ENCODE results near the gene IL4. TPM values are rescaled to one million over a fixed set of nuclear protein-coding genes. Genes with fewer than 3 reads are reported as not detected.

IL4 gene
- polyA plus RNA-seq, 1 experiment = not detected

DNA sequence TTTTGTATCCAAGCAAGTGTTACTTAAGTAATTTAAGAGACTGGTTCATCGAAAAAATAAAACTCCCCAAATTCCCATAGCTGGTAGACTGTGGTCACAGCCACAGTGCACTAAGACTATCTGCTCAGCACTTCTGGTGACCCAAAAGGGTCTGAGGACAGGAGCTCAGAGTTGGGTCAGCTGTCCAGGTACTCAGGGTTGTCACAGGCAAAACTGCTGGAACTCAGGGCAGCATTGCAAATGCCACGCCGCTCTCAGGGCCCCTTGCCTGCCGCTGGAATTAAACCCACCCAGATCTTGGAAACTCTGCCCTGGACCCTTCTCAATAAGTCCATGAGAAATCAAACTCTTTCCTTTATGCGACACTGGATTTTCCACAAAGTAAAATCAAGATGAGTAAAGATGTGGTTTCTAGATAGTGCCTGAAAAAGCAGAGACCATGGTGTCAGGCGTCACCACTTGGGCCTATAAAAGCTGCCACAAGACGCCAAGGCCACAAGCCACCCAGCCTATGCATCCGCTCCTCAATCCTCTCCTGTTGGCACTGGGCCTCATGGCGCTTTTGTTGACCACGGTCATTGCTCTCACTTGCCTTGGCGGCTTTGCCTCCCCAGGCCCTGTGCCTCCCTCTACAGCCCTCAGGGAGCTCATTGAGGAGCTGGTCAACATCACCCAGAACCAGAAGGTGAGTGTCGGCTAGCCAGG lies 16.0 kb upstream of the IL4 start, which contains the start of gene IL13:
Gene IL13 (plus strand): TSS at position 498 of the 705 bp plus-strand sequence. CDS start 14 bp downstream, at position 512.
- Histone ChIP-seq H3K4me3 (ENCODE audit: low read depth, low read length) (no peak within 1 kb of the TSS), H3K36me3 (ENCODE audit: control insufficient read depth, insufficient read depth, low read length) (no peaks in the 10 kb centered on the region), H3K27me3 (ENCODE audit: control insufficient read depth, insufficient read depth, low read length) (no peaks in the 10 kb centered on the region)
- TF ChIP-seq, protein P1, sequence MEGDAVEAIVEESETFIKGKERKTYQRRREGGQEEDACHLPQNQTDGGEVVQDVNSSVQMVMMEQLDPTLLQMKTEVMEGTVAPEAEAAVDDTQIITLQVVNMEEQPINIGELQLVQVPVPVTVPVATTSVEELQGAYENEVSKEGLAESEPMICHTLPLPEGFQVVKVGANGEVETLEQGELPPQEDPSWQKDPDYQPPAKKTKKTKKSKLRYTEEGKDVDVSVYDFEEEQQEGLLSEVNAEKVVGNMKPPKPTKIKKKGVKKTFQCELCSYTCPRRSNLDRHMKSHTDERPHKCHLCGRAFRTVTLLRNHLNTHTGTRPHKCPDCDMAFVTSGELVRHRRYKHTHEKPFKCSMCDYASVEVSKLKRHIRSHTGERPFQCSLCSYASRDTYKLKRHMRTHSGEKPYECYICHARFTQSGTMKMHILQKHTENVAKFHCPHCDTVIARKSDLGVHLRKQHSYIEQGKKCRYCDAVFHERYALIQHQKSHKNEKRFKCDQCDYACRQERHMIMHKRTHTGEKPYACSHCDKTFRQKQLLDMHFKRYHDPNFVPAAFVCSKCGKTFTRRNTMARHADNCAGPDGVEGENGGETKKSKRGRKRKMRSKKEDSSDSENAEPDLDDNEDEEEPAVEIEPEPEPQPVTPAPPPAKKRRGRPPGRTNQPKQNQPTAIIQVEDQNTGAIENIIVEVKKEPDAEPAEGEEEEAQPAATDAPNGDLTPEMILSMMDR (IDR thresholded peaks at IDR 0.05; ENCODE audit: insufficient read depth, low read depth, low read length) = no peak
- POLR2A ChIA-PET = no interaction called here
- CTCF ChIA-PET = interaction anchor here (0.6 to 2.9 kb wide), 3 partner anchors 58 to 165 kb away, joined by 3 to 7 read pairs (median 3); no protein-coding TSS in a partner anchor
- DNase-seq (ENCODE audit: low read depth) = no peak

DNA sequence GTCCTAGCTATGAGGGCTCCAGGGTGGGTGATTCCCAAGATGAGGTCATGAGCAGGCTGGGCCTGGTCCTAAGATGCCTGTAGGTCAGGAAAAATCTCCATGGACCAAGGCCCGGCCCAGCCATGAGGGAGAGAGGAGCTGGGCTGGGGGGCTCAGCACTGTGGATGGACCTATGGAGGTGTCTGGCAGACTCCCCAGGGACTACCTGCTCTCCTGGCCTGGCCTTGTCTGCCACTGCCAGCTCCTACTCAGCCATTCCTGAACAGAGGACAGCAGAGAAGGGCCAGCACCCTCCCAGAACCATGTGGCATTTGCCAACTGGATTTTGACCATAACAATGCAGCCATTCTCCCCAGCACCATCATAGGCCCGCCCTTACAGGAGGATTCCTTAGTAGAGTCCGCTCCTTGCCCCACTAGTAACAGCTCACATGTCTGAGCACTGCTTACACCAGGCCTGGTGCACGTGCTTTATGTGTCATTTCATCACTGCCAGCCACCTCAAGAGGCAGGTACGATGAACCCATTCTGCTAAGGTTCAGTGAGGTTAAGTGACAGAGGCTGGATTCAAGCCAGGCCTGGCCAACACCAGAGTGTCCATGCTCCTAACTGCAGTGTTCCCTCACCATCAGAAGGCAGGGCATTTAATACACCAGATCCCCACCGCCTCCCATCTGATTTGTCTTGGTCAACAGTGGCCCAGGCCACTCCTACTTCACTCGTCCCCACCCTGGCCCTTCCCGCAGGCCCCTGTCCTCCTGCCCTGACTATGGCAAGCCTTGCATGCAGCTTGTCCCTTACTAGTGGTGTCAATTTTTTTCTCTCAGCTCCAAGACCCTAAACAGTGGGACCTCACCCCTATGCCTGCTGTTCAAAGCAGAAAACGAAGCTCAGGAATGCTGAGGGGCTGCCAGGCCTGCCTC lies 15.1 kb upstream of the IL4 start:
- Histone ChIP-seq H3K36me3 (ENCODE audit: control insufficient read depth, insufficient read depth, low read length) (no peaks in the 10 kb centered on the region), H3K27me3 (ENCODE audit: control insufficient read depth, insufficient read depth, low read length) (no peaks in the 10 kb centered on the region), H3K4me3 (ENCODE audit: low read depth, low read length) (no peak overlapping the region)
- ChIA-PET POLR2A (no interaction called here), CTCF (interaction anchor here (1.1 to 2.9 kb wide), 2 partner anchors 57 to 161 kb away, joined by 3 to 7 read pairs; no protein-coding TSS in a partner anchor)
- DNase-seq (ENCODE audit: low read depth) = no peak
- TF ChIP-seq, protein P1 (IDR thresholded peaks at IDR 0.05; ENCODE audit: insufficient read depth, low read depth, low read length) = no peak

DNA sequence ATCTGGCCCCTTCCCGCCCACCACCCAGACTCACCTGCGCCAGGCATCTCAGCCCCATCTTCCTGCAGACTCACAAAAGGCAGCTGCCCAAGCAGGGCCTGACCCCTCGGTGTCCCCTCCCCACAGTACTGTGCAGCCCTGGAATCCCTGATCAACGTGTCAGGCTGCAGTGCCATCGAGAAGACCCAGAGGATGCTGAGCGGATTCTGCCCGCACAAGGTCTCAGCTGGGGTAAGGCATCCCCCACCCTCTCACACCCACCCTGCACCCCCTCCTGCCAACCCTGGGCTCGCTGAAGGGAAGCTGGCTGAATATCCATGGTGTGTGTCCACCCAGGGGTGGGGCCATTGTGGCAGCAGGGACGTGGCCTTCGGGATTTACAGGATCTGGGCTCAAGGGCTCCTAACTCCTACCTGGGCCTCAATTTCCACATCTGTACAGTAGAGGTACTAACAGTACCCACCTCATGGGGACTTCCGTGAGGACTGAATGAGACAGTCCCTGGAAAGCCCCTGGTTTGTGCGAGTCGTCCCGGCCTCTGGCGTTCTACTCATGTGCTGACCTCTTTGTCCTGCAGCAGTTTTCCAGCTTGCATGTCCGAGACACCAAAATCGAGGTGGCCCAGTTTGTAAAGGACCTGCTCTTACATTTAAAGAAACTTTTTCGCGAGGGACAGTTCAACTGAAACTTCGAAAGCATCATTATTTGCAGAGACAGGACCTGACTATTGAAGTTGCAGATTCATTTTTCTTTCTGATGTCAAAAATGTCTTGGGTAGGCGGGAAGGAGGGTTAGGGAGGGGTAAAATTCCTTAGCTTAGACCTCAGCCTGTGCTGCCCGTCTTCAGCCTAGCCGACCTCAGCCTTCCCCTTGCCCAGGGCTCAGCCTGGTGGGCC lies 13.9 kb upstream of the IL4 start:
- Histone ChIP-seq H3K36me3 (ENCODE audit: control insufficient read depth, insufficient read depth, low read length) (no peaks in the 10 kb centered on the region), H3K27me3 (ENCODE audit: control insufficient read depth, insufficient read depth, low read length) (no peaks in the 10 kb centered on the region), H3K4me3 (ENCODE audit: low read depth, low read length) (no peak overlapping the region)
- POLR2A ChIA-PET = no interaction called here
- TF ChIP-seq, protein P1 (IDR thresholded peaks at IDR 0.05; ENCODE audit: insufficient read depth, low read depth, low read length) = no peak
- CTCF ChIA-PET = interaction anchor here (0.7 to 1.9 kb wide), 3 partner anchors 18 to 160 kb away, joined by 3 to 5 read pairs (median 3); no protein-coding TSS in a partner anchor
- no peak for DNase-seq (ENCODE audit: low read depth)

DNA sequence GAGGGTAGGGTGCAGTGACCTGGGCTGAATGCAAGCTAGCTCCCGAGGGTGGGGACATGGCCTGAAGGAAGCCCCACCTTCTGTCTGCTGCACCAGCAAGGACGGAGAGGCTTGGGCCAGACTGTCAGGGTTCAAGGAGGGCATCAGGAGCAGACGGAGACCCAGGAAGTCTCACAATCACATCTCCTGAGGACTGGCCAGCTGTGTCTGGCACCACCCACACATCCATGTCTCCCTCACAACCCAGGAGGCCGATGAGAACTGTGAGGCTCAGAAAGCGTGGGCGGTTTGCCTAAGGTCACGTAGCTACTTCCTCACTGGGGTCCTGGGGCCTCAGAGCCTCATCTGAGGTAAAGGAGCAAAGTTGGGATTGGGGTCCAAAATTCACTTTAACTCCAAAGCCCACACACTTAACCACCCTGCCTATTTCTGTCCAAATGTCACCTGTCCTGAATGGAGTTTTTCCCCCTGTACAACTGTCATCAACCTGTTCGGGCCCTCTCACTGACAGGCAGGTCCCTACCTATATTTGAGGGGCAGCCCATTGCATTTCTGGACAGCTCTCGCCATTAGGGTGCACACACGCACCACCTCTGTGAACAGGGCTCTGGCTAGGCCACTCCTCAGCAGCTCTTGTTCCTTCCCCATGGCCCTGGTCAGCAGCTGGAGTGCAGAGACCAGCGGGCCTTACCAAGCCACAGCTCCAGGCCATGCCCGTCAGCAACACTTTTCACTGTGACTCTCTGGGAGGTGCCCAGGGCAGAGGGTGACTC lies 12.4 kb upstream of the IL4 start:
- DNase-seq (ENCODE audit: low read depth) = no peak
- Histone ChIP-seq H3K27me3 (ENCODE audit: control insufficient read depth, insufficient read depth, low read length) (no peaks in the 10 kb centered on the region), H3K4me3 (ENCODE audit: low read depth, low read length) (no peak overlapping the region), H3K36me3 (ENCODE audit: control insufficient read depth, insufficient read depth, low read length) (no peaks in the 10 kb centered on the region)
- CTCF ChIA-PET = interaction anchor here (0.7 to 2.0 kb wide), 7 partner anchors 15 to 196 kb away, joined by 3 to 5 read pairs (median 4); no protein-coding TSS in a partner anchor
- POLR2A ChIA-PET = no interaction called here
- TF ChIP-seq, protein P1 (IDR thresholded peaks at IDR 0.05; ENCODE audit: insufficient read depth, low read depth, low read length) = no peak
